Lower lobe of right lung (tissue), 2 donors: ENCODE measurements around the gene DIS3L2. TPM values are rescaled to one million over a fixed set of nuclear protein-coding genes. Genes with fewer than 3 reads are reported as not detected.

Experiments
- ATAC-seq, 2 donors: fragments of 200-7000 bp; cut with Tn5 transposase; one replicate each; pipeline ENCODE4 v1.9.1; 2020 to 2022; ENCODE audit warnings: mild to moderate bottlenecking in 2 of 2, moderate library complexity in 2 of 2
- DNase-seq: peaks from one replicate; pipeline ENCODE4 v3.0.0-alpha.2; 2020
- H3K27ac ChIP-seq: fragments of 200-600 bp; one replicate; pipeline ENCODE4 v1.8.0; 2022
- H3K27me3 ChIP-seq: fragments of 200-600 bp; one replicate; pipeline ENCODE4 v1.8.0; 2022; ENCODE audit warnings: low read depth
- H3K36me3 ChIP-seq: fragments of 200-600 bp; one replicate; pipeline ENCODE4 v1.8.0; 2022; ENCODE audit warnings: mild to moderate bottlenecking
- H3K4me1 ChIP-seq: fragments of 200-600 bp; one replicate; pipeline ENCODE4 v1.8.0; 2022
- H3K4me3 ChIP-seq: fragments of 200-600 bp; one replicate; pipeline ENCODE4 v1.8.0; 2022; ENCODE audit warnings: mild to moderate bottlenecking
- H3K9me3 ChIP-seq: fragments of 200-600 bp; one replicate; pipeline ENCODE4 v1.8.0; 2022
- CTCF ChIP-seq: fragments of 200-600 bp; IDR thresholded peaks from one replicate; pipeline ENCODE4 v1.8.0; 2022; ENCODE audit warnings: antibody characterized with exemption, mild to moderate bottlenecking
- intact Hi-C: fragments of 100-400 bp; cut with DNase I; formaldehyde crosslinking; loops from one replicate; pipeline ENCODE4 v1.11.0; 2022
- total RNA-seq: library from RNA; stranded (reverse); fragmentation: NEBNext Ultra II Directional; extraction: Animal tissue kit (Norgen Biotek cat#: 25700); gene quantifications from one replicate; pipeline ENCODE4 v1.2.1, GENCODE V29; 2021
- donor health status: DM: no; HTN: yes; CAD: no; lungs with severe emphysema.

DIS3L2 gene
- total RNA-seq, 1 donor from 2014 or later, result 34.4 TPM

DNA sequence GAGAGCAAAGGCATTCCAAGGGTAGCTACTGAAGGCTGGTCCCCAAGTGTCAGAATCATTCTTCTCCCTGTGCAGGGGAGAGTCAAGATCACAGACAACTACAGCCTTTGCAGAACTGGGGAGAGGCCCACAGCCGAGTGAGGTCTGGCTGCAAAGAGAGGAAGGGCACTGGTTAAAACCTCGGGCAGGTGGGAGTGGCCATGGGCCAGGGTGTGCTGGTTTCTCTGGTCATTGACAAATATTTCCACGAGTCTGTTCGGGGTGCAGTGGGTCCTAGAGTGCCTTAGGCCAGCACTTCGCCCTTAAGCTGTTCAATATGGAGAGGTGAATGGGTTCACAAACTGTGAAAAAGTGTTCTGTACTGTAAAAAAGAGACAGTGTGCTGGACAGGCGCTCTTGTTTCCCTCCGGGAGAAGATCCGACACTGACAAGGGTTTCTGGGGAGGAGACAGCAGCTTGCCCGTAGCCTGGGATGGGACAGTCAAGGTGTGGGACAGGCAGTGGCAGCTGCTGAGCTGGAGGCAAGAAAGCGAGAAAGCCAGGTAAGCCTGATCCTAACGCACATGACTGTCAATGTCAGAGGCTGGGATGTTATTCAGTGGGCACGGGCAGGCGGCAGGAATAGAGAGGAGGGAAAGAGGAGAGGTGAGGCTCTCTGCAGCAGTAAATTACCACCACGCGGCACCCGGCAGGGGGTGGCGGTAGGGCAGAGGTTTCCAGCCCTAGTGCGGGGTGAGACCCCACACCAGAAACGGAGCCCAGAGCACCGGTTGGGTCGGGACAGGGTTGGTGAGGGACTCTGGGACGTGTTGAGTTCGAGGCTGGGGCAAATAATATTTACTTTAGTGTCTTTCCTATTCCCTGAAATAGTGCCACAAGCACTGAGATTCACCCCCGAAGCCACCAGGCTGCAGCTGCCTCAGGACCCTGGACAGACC lies 37.3 kb upstream of the DIS3L2 start:
- Histone ChIP-seq H3K9me3 (no peaks in the 10 kb centered on the region), H3K36me3 (no peaks in the 10 kb centered on the region), H3K4me1 (peaks cover 25% of the 10 kb centered on the region), H3K4me3 (no peak overlapping the region), H3K27me3 (peaks cover 71% of the 10 kb centered on the region), H3K27ac (no peak overlapping the region)
- intact Hi-C loops, result loop anchor here (10.0 kb wide), 1 partner anchor 221 kb away; no protein-coding TSS in a partner anchor
- no peak for ATAC-seq
- no peak for TF ChIP-seq CTCF
- peak; percentile 33 for DNase-seq

GRCh38 chr2:231924889-231925275 lies 36.6 kb upstream of the DIS3L2 start:
- intact Hi-C loops, result loop anchor here (10.0 kb wide), 1 partner anchor 220 kb away; no protein-coding TSS in a partner anchor
- no peak overlapping the region for H3K27ac ChIP-seq
- peak overlapping the region; percentile 50 for H3K4me3 ChIP-seq
- DNase-seq (peak; percentile 28), ATAC-seq (no peak)
- no peaks in the 10 kb centered on the region for H3K36me3 ChIP-seq
- no peaks in the 10 kb centered on the region for H3K9me3 ChIP-seq
- TF ChIP-seq CTCF, result no peak
- peaks cover 69% of the 10 kb centered on the region for H3K27me3 ChIP-seq
- H3K4me1 ChIP-seq, result peaks cover 25% of the 10 kb centered on the region

DNA sequence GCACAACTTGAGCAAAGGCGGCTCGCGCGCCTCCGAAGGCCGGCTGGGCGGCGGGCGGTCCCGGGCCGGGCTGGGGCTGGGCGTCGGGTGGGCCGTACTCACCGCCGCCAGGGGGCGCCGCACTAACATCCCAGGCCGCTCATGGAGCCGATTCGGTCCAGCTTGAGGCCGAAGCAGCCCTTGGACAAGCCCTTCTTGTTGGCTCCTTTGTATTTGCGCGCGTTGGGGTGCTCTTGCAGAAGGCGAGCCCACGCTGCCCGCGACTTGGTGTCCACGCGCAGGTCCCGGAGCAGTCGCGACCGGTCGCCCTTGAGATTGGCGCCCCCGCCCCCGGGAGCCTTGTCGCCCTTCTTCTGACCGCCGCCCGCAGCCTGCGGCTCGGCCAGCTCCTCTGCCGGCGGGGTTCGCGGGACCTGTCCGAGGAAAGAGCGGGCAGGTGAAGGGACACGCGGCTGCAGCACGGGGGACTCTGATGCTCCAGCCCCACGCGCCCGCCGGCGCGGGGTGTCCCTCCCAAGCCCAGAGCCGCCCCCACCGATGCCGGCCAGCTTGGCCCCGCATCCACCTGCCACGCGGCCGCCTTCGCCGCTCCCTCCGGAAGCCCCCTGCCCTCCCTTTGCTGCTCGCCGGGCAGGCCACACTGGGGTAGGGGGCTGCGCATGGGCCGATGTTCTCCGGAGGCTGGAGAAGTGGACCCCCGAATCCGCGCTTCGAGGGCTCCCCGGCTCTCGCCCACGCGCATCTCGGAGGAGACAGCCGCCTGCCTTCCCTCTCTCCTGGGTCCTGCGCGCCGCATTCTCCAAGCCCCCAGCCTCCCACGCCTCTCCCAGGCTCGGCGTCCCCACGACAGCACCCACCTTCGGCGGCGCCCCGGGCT lies 36.0 kb upstream of the DIS3L2 start:
- Histone ChIP-seq H3K27me3 (peaks cover 70% of the 10 kb centered on the region), H3K27ac (no peak overlapping the region), H3K9me3 (no peaks in the 10 kb centered on the region), H3K36me3 (no peaks in the 10 kb centered on the region), H3K4me1 (peaks cover 25% of the 10 kb centered on the region), H3K4me3 (peak overlapping the region; percentile 50)
- ATAC-seq, result peak; percentile 94 to 97
- intact Hi-C loops, result loop anchor here (10.0 kb wide), 1 partner anchor 219 kb away; no protein-coding TSS in a partner anchor
- peak; percentile 96 for TF ChIP-seq CTCF
- peak; percentile 86 for DNase-seq

DNA sequence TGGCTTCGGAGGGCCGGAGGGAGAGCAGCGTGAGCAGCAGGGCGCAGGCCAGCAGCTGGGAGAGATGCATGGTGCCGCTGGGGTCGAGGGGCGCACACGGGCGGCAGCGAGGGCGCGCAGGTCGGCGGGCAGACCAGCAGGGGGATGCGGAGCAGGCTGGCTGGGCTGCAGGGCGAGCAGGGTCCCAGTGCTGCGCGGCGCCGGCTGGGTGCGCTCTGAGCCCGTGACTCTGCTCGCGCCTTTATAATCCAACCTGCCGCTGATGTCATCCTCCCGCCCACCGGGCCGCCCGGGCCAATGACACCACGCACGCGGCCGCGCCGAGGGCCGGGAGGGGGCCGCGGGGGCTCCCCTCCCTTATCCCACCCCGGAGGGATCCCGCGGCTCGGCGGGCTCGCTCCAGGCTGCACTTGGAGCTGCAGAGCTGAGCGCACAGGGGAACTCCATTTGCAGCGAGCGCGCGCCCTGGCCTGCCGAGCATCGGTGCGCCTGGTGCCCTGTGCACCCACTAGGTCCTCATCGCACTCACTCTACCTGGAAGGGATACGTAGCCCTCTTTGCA lies 35.3 kb upstream of the DIS3L2 start, which contains the start of gene NPPC:
Gene NPPC, minus strand, starts transcription at position 217 of the 562 bp plus-strand sequence. Its CDS starts 147 bp downstream, at position 70.
- no peak for TF ChIP-seq CTCF
- peak within 1 kb of the TSS; percentile 50 for H3K4me3 ChIP-seq
- no peaks in the 10 kb centered on the region for H3K36me3 ChIP-seq
- intact Hi-C loops, result loop anchor here (10.0 kb wide), 1 partner anchor 219 kb away; no protein-coding TSS in a partner anchor
- peaks cover 74% of the 10 kb centered on the region for H3K27me3 ChIP-seq
- peak; percentile 51 for DNase-seq
- peaks cover 25% of the 10 kb centered on the region for H3K4me1 ChIP-seq
- no peaks in the 10 kb centered on the region for H3K9me3 ChIP-seq
- ATAC-seq, result peak; percentile 65 to 69
- H3K27ac ChIP-seq, result no peak within 1 kb of the TSS
